ENCODE results near the gene CHMP5.

Gene CHMP5

GRCh38 chr9:33320230-33320567 is 55.4 kb downstream of the CHMP5 start:
- DNase-seq, result no peak

- DNase-seq, result no peak
Observed at GRCh38 chr9:33320568-33321261, 55.9 kb downstream of the CHMP5 start.

- no peak for DNase-seq
Observed at GRCh38 chr9:33329117-33329563, 64.3 kb downstream of the CHMP5 start.

- DNase-seq, result no peak
Observed at GRCh38 chr9:33329979-33330378, 65.1 kb downstream of the CHMP5 start.

GRCh38 chr9:33331377-33331891 is 66.6 kb downstream of the CHMP5 start:
- no peak for DNase-seq
